Ovary (tissue), 3 donors: ENCODE measurements around the gene C1orf50.

ENCODE experiments used
- POLR2A ChIP-seq: fragments of 450-650 bp; IDR thresholded peaks from one replicate; pipeline ENCODE4 v1.6.1; 2017; ENCODE audit warnings: antibody characterized with exemption, mild to moderate bottlenecking, moderate library complexity
- TF ChIP-seq, protein P1 (sequence below), 3 donors: fragments of 450-650 bp in 2 of 3; fragments of 200-600 bp in 1 of 3; IDR thresholded peaks; one replicate each; pipeline versions ENCODE4 v1.5.1 to v1.8.0; 2016 to 2022; ENCODE audit warnings: antibody characterized with exemption in 3 of 3, mild to moderate bottlenecking in 1 of 3
- donor health status: DM: no; HTN: no; CAD: no.

DNA sequence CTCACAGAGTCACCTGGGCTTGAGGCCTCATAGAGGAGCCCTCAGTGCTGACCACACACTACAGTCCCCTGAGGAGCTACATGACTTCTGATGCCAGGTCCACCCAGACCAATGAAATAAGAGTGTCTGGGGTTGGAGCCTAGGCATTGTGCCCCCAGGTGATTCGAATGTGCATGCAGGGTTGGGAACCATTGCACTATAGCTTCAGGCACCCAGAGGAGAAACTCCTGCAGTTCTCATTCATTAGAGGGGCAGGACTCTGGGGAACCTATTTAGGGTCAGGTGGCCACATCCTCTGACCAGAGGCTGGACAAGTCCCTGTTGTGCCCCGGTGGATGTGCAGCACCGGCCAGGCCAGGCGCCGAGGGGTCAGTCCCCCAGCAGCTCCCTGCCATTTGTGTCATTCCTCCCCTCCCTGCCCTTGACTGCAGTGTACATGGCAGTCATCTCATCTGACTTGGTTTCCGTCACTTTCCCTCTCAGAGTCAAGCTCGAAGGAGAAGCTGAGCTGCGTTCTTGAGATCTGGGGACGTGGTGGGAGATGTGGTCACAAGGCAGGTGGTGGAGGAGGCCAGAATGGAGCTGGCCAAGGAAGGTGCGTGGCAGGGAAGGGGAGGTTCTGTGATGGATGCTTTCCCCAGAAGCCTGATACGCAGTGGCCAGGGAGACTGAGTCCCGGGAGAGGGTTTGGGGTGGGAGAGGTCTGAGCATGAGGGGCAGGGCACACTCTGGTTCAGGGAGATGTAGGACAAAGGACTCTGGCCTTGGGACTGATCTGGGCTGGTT, 33.4 kb upstream of the C1orf50 start:
- TF ChIP-seq, protein P1, sequence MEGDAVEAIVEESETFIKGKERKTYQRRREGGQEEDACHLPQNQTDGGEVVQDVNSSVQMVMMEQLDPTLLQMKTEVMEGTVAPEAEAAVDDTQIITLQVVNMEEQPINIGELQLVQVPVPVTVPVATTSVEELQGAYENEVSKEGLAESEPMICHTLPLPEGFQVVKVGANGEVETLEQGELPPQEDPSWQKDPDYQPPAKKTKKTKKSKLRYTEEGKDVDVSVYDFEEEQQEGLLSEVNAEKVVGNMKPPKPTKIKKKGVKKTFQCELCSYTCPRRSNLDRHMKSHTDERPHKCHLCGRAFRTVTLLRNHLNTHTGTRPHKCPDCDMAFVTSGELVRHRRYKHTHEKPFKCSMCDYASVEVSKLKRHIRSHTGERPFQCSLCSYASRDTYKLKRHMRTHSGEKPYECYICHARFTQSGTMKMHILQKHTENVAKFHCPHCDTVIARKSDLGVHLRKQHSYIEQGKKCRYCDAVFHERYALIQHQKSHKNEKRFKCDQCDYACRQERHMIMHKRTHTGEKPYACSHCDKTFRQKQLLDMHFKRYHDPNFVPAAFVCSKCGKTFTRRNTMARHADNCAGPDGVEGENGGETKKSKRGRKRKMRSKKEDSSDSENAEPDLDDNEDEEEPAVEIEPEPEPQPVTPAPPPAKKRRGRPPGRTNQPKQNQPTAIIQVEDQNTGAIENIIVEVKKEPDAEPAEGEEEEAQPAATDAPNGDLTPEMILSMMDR (IDR thresholded peaks at IDR 0.05), result no peak
- no peak for TF ChIP-seq POLR2A
